Epithelial cell of esophagus (primary cell): ENCODE data around the gene NAA16.
"Not testable (repeated sequence)": the region's sequence is repeated elsewhere in the genome, so short reads cannot be mapped to it uniquely, and the experiment has no call there.

Experiments used
- DNase-seq: peaks from one replicate; pipeline ENCODE4 v3.0.0; 2010; ENCODE audit warnings: low read depth
- H3K4me3 ChIP-seq: 2 replicates; pipeline ENCODE4 v1.5.1; 2011; ENCODE audit warnings: mild to moderate bottlenecking, low read length, control low read depth
- TF ChIP-seq, protein P1 (sequence below): IDR thresholded peaks from 2 replicates; pipeline ENCODE4 v1.5.1; 2011; ENCODE audit warnings: low read depth, mild to moderate bottlenecking, low read length, control low read depth, inconsistent platforms; ENCODE audit not compliant: insufficient read depth; ENCODE audit errors: missing control alignments

The NAA16 gene

DNA sequence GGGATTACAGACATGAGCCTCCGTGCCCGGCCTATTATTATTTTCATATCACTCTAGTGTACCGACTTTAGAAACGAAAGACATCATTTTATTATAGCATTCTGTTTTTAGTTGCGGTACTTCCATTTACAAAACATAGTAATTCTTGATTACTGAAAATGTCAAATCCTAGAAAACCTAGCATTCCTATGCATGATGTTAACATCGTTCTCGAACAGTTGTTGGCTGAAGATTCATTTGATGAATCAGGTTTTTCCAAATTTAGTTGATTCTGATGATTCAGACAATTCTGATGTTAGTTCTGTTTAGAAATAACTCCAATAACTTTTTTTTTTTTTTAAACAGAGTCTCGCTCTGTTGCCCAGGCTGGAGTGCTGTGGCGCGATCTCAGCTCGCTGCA is 36.2 kb upstream of the NAA16 start:
- no peak overlapping the region for H3K4me3 ChIP-seq
- no peak for DNase-seq
- TF ChIP-seq, protein P1, sequence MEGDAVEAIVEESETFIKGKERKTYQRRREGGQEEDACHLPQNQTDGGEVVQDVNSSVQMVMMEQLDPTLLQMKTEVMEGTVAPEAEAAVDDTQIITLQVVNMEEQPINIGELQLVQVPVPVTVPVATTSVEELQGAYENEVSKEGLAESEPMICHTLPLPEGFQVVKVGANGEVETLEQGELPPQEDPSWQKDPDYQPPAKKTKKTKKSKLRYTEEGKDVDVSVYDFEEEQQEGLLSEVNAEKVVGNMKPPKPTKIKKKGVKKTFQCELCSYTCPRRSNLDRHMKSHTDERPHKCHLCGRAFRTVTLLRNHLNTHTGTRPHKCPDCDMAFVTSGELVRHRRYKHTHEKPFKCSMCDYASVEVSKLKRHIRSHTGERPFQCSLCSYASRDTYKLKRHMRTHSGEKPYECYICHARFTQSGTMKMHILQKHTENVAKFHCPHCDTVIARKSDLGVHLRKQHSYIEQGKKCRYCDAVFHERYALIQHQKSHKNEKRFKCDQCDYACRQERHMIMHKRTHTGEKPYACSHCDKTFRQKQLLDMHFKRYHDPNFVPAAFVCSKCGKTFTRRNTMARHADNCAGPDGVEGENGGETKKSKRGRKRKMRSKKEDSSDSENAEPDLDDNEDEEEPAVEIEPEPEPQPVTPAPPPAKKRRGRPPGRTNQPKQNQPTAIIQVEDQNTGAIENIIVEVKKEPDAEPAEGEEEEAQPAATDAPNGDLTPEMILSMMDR, result no peak

- TF ChIP-seq, protein P1, result no peak
- no peak for DNase-seq
- H3K4me3 ChIP-seq, result no peak overlapping the region
Observed at GRCh38 chr13:41276824-41277223, 34.2 kb upstream of the NAA16 start.

- H3K4me3 ChIP-seq, DNase-seq: not testable (repeated sequence)
Observed at GRCh38 chr13:41279156-41279555, 31.9 kb upstream of the NAA16 start.

DNA sequence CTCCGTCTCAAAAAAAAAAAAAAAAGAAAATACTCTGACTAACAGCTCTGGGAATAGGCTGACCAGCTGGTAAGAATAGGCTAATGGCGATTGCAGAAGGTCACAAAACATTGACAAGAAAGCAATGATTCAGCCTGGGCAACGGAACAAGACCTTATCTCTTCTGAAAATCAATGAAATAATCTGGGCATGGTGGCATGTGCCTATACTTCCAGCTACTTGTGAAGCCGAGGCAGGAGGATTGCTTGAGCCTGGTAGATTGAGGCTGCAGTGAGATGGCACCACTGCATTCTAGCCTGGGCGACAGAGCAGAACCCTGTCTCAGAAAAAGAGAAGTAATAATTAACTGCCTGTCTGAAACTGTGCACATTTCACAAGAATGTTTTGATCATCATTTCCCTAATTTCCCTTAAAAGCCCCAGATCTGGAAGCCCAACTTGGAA is 28.9 kb upstream of the NAA16 start:
- H3K4me3 ChIP-seq, result no peak overlapping the region
- no peak for DNase-seq
- TF ChIP-seq, protein P1, result no peak

DNA sequence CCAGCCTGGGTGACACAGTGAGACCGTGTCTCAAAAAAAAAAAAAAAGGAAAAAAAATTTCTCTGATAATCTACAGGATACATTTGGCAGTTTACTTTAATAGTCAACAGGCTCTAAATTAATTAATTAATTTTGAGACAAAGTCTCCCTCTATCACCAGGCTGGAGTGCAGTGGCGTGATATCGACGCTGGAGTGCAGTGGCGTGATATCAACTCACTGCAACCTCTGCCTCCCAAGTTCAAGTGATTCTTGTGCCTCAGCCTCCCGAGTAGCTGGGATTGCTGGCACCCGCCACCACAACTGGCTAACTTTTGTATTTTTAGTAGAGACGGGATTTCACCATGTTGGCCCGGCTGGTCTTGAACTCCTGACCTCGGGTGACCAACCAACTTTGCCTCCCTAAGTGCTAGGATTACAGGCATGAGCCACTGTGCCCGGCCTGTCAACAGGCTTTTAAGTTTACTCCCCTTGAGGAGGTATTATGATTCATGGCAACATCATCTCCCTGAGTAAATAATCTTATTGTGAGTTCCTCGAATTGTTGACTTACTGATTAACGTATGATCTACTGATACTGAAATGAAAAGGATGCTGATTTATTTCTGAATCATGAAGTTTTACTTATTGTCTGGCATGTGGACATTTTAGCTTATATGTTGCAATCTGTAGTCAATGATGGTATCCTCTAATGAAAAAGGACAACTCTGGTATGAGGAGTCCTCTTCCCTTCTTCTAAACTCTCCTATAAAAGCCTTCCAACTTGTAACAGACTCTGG is 26.4 kb upstream of the NAA16 start:
- H3K4me3 ChIP-seq, result no peak overlapping the region
- DNase-seq, result peak; percentile 97
- TF ChIP-seq, protein P1, result no peak

DNA sequence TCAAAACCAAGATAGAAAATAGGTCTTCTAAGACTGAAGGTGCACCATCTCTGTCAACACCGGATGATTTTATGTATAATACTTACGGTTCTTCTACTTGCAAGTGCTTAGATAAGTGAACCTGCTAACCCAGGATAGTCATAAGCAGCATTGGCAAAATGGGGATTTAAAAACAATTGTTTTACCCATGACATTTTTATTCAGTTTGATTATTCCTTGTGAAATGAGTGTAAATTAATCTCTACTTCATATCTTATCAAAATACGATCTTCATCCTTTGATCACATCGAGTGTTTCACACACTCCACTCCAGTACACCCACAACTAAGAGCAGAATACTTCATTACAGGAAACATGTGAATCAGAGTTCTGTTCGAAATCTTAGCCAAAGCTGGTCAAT is 24.7 kb upstream of the NAA16 start:
- TF ChIP-seq, protein P1, result no peak
- H3K4me3 ChIP-seq, result no peak overlapping the region
- DNase-seq, result no peak

DNA sequence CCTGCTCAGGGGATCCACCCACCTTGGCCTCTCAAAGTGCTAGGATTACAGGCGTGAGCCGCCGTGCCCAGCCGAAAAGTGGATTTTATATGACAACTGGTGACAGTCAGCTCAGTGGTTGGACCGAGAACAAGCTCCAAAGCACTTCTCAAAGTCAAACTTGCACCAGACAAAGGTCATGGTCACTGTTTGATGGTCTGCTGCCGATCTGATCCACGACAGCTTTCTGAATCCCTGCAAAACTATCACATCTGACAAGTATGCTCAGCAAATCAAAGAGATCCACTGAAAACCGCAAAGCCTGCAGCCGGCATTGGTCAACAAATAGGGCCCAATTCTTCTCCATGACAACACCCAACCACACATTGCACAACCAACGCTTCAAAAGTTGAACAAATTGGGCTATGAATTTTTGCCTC is 21.6 kb upstream of the NAA16 start:
- H3K4me3 ChIP-seq, result no peak overlapping the region
- DNase-seq, result no peak
- TF ChIP-seq, protein P1, result no peak
